GM12878 (cell line): Measurements from ENCODE around the gene MB21D2. TPM values are rescaled to one million over a fixed set of nuclear protein-coding genes. Genes with fewer than 3 reads are reported as not detected.

Source experiments
- ATAC-seq: fragments of 200-7000 bp; cut with Tn5 transposase; 3 replicates; pipeline ENCODE4 v1.9.1; 2020; ENCODE audit warnings: mild to moderate bottlenecking, moderate library complexity
- BruUV-seq: library from RNA; stranded (reverse); fragments of 400-500 nt; replicated peaks from 2 replicates; lab custom pipeline; 2021; lab: Mats Ljungman, UMichigan
- CTCF ChIA-PET: fragments of 300-600 bp; sonication (Branson Sonifier 250); formaldehyde crosslinking; extraction: SDS; loops from one replicate; lab custom pipeline; 2021; ENCODE audit warnings: inconsistent platforms; lab: Yijun Ruan, JAX
- POLR2A ChIA-PET: fragments of 350-600 bp; formaldehyde crosslinking; extraction: SDS; loops from one replicate; lab custom pipeline; 2021; ENCODE audit warnings: inconsistent platforms; lab: Charles Lee
- RAD21 ChIA-PET: fragments of 300-600 bp; sonication (Branson Sonifier 250); formaldehyde crosslinking; loops from one replicate; lab custom pipeline; 2023; ENCODE audit warnings: antibody characterized with exemption; ENCODE audit not compliant: unreplicated experiment; lab: Charles Lee
- SMC1A ChIA-PET: fragments of 300-600 bp; sonication (Branson Sonifier 250); formaldehyde crosslinking; loops from one replicate; lab custom pipeline; 2023; ENCODE audit not compliant: unreplicated experiment, uncharacterized antibody; lab: Charles Lee
- DNase-seq: peaks from one replicate; pipeline ENCODE4 v3.0.0-alpha.2; 2011; ENCODE audit warnings: low read depth, low spot score
- FAIRE-seq: peaks from 3 replicates; lab custom pipeline; 2011; peaks lifted over from hg19 to GRCh38; lab: Jason Lieb, UNC
- H2AFZ ChIP-seq: 2 replicates; pipeline ENCODE4 v1.6.0; 2011; ENCODE audit warnings: low read depth, low read length, control low read depth; ENCODE audit not compliant: control insufficient read depth
- H3K27ac ChIP-seq: 2 replicates; pipeline ENCODE4 v1.5.1; 2011; ENCODE audit warnings: control low read depth; ENCODE audit not compliant: control insufficient read depth, insufficient read depth
- H3K27me3 ChIP-seq, 2 experiments: replicated peaks in 1 of 2; 2 replicates each; pipeline versions ENCODE4 v1.6.0 to v1.6.1; 2011; ENCODE audit warnings: low read length in 1 of 2; ENCODE audit not compliant: control insufficient read depth in 2 of 2, insufficient read depth in 2 of 2
- H3K36me3 ChIP-seq, 2 experiments: 2 replicates each; pipeline ENCODE4 v1.5.1; 2011; ENCODE audit warnings: low read length in 1 of 2; ENCODE audit not compliant: control insufficient read depth in 2 of 2, insufficient read depth in 2 of 2
- H3K4me1 ChIP-seq: 2 replicates; pipeline ENCODE4 v1.6.1; 2011; ENCODE audit warnings: mild to moderate bottlenecking, low read length, moderate library complexity, mixed read lengths; ENCODE audit not compliant: control insufficient read depth, insufficient read depth
- H3K4me2 ChIP-seq: 2 replicates; pipeline ENCODE4 v1.6.0; 2011; ENCODE audit warnings: control low read depth; ENCODE audit not compliant: control insufficient read depth, insufficient read depth
- H3K4me3 ChIP-seq: fragments of 200-600 bp; sonication (generic); 2 replicates; pipeline ENCODE4 v1.5.1; 2016
- H3K79me2 ChIP-seq: 2 replicates; pipeline ENCODE4 v1.6.0; 2011; ENCODE audit warnings: low read length; ENCODE audit not compliant: control insufficient read depth, insufficient read depth
- H3K9ac ChIP-seq: 2 replicates; pipeline ENCODE4 v1.8.0; 2011; ENCODE audit warnings: low read length, control low read depth, mixed read lengths; ENCODE audit not compliant: control insufficient read depth, insufficient read depth
- H3K9me3 ChIP-seq: replicated peaks from 3 replicates; pipeline ENCODE4 v1.5.1; 2011; ENCODE audit warnings: mild to moderate bottlenecking, low read length; ENCODE audit not compliant: control insufficient read depth, insufficient read depth
- H4K20me1 ChIP-seq: 2 replicates; pipeline ENCODE4 v1.6.0; 2011; ENCODE audit not compliant: control insufficient read depth, insufficient read depth
- BACH1 ChIP-seq: fragments of 450-650 bp; IDR thresholded peaks from 2 replicates; pipeline ENCODE4 v1.6.1; 2017; ENCODE audit warnings: mild to moderate bottlenecking, borderline replicate concordance
- CBX3 ChIP-seq: fragments of 200-600 bp; sonication (generic); IDR thresholded peaks from 2 replicates; pipeline ENCODE4 v1.6.1; 2016; ENCODE audit warnings: low read depth, borderline replicate concordance
- FOXM1 ChIP-seq: IDR thresholded peaks from 2 replicates; pipeline ENCODE4 v1.6.1; 2012; ENCODE audit warnings: low read depth, mild to moderate bottlenecking, inconsistent platforms, low read length, moderate library complexity
- IKZF2 ChIP-seq, 2 experiments: fragments of 450-650 bp; IDR thresholded peaks; 2 replicates each; pipeline ENCODE4 v1.6.1; 2017; ENCODE audit warnings: mild to moderate bottlenecking in 2 of 2, moderate library complexity in 2 of 2
- JUND ChIP-seq: IDR thresholded peaks from 2 replicates; pipeline ENCODE4 v1.6.1; 2012; ENCODE audit warnings: low read depth, mild to moderate bottlenecking, low read length, improper control_type of control experiment, moderate library complexity
- MEF2A ChIP-seq: IDR thresholded peaks from 2 replicates; pipeline ENCODE4 v1.6.1; 2011; ENCODE audit warnings: low read depth, mild to moderate bottlenecking, low read length, moderate library complexity; ENCODE audit not compliant: insufficient read depth
- NFIC ChIP-seq: IDR thresholded peaks from 2 replicates; pipeline ENCODE4 v1.6.1; 2012; ENCODE audit warnings: low read depth, mild to moderate bottlenecking, inconsistent platforms, low read length, moderate library complexity
- POLR2AphosphoS5 ChIP-seq: IDR thresholded peaks from 2 replicates; pipeline ENCODE4 v1.6.1; 2011; ENCODE audit warnings: mild to moderate bottlenecking, low read length, inconsistent platforms
- RAD51 ChIP-seq: fragments of 450-650 bp; IDR thresholded peaks from 2 replicates; pipeline ENCODE4 v1.6.1; 2016; ENCODE audit warnings: moderate library complexity, mild to moderate bottlenecking, inconsistent platforms
- RBBP5 ChIP-seq: fragments of 200-600 bp; sonication (generic); conservative IDR thresholded peaks from 2 replicates; pipeline ENCODE4 v1.6.1; 2016
- RCOR1 ChIP-seq: conservative IDR thresholded peaks from 2 replicates; pipeline ENCODE4 v1.6.1; 2012; ENCODE audit warnings: low read depth, low read length, improper control_type of control experiment
- STAT1 ChIP-seq: fragments of 450-650 bp; conservative IDR thresholded peaks from 2 replicates; pipeline ENCODE4 v1.6.1; 2014; ENCODE audit warnings: antibody characterized with exemption, mild to moderate bottlenecking
- USF2 ChIP-seq: IDR thresholded peaks from 2 replicates; pipeline ENCODE4 v1.6.1; 2011; ENCODE audit warnings: low read depth, low read length, improper control_type of control experiment, borderline replicate concordance
- YBX1 ChIP-seq: fragments of 450-650 bp; IDR thresholded peaks from 2 replicates; pipeline ENCODE4 v1.6.1; 2016; ENCODE audit warnings: antibody characterized with exemption
- YY1 ChIP-seq: IDR thresholded peaks from 2 replicates; pipeline ENCODE4 v1.6.1; 2011; ENCODE audit warnings: low read depth, mild to moderate bottlenecking, low read length
- ZBED1 ChIP-seq: IDR thresholded peaks from 2 replicates; pipeline ENCODE4 v1.6.1; 2016; ENCODE audit warnings: borderline replicate concordance
- ZNF622 ChIP-seq: fragments of 450-650 bp; IDR thresholded peaks from 2 replicates; pipeline ENCODE4 v1.6.1; 2017; ENCODE audit warnings: mild to moderate bottlenecking, inconsistent platforms
- WGBS: methylation state at CpG from one replicate; pipeline ENCODE4 v1.1.6; 2016; ENCODE audit warnings: low lambda C conversion rate; ENCODE audit not compliant: insufficient replicate concordance, insufficient coverage; ENCODE audit errors: missing lambda C conversion rate; 5-methylcytosine and 5-hydroxymethylcytosine counted together
- in situ Hi-C: fragments of 300-500 bp; cut with MboI; formaldehyde crosslinking; loops from 9 replicates; pipeline ENCODE4 v1.14.3; 2018; ENCODE audit warnings: mixed read lengths
- intact Hi-C: fragments of 100-400 bp; cut with micrococcal nuclease; formaldehyde crosslinking; loops from one replicate; pipeline ENCODE4 v1.14.2; 2022; ENCODE audit not compliant: unreplicated experiment
- polyA plus RNA-seq, 11 experiments: library from polyadenylated mRNA; depleted of rRNA in 4 of 11; unstranded in 6 of 11; stranded (reverse) in 5 of 11; fragments of >200 nt; fragmentation: Nextera tagmentation in 4 of 11; fragmentation: Illumina TruSeq in 1 of 11; extraction: Ambion mirVana in 4 of 11; extraction: Trizol in 1 of 11; gene quantifications; 1 replicate in 1 of 11; 2 replicates in 10 of 11; pipeline versions ENCODE4 v1.2.1 to v1.2.3, GENCODE V29; 2011 to 2016; ENCODE audit warnings: inconsistent platforms in 2 of 11, missing spikeins in 2 of 11, low read depth in 1 of 11
- total RNA-seq, 4 experiments: library from RNA; depleted of rRNA in 3 of 4; stranded (reverse); fragments of >200 nt in 3 of 4; fragmentation: Illumina TruSeq in 1 of 4; extraction: Trizol in 1 of 4; gene quantifications; 2 replicates each; pipeline versions ENCODE4 v1.2.1 to v1.2.3, GENCODE V29; 2013 to 2021
- TF ChIP-seq, protein P1 (sequence below): fragments of 450-650 bp; IDR thresholded peaks from 2 replicates; pipeline ENCODE4 v1.6.1; 2017; ENCODE audit warnings: mild to moderate bottlenecking, moderate library complexity

MB21D2 gene
- total and polyA plus RNA-seq, 10 of the 15 experiments (the other 5 are each of a cell fraction or from before 2014, with no cell fraction given) = 7.9 to 21.2 (median 15.3) TPM

DNA sequence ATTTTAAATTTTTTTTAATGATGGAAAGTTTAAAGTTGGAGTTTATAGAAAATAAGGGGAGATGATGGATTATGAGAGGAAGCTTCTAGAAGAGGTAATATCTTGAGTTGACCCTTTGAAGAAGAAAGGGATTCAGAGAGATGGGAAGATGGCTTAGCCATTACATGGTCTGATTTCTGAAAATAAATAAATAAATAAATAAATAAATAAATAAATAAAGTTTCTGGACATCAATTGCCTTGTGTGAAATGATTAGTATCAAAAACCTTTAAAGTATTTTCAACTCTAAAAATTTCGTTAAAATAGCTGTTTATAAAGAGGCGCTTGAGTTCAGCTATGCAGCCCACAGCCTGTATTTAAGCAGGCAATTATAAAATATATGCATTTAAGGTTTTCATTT lies 93.3 kb downstream of the MB21D2 start:
- H3K27me3 ChIP-seq = no peaks in the 10 kb centered on the region
- ATAC-seq (no peak), DNase-seq (no peak), FAIRE-seq (no peak)
- no peaks in the 10 kb centered on the region for H4K20me1 ChIP-seq
- peaks cover 20% of the 10 kb centered on the region for H3K4me1 ChIP-seq
- RAD21 ChIA-PET = interaction anchor here (0.9 to 12.8 kb wide), 9 partner anchors 18 to 217 kb away, joined by 3 to 71 read pairs (median 6); partner anchors contain the start of gene MB21D2
- H3K4me3 ChIP-seq = no peak overlapping the region
- H3K79me2 ChIP-seq = peaks cover 7% of the 10 kb centered on the region
- no TSS peak for BruUV-seq
- WGBS = 90% methylated on average over 2 of the region's 2 CpGs
- H3K9ac ChIP-seq = no peak overlapping the region
- no peak overlapping the region for H2AFZ ChIP-seq
- peaks cover 2% of the 10 kb centered on the region; the same call in 1 of the 3 replicates for H3K9me3 ChIP-seq
- CTCF ChIA-PET = interaction anchor here (0.9 to 3.6 kb wide), 5 partner anchors 9 to 217 kb away, joined by 3 to 27 read pairs (median 12); no protein-coding TSS in a partner anchor
- POLR2A ChIA-PET = interaction anchor here (0.7 to 2.4 kb wide), 5 partner anchors 27 to 193 kb away, joined by 3 to 9 read pairs (median 4); no protein-coding TSS in a partner anchor
- no peak overlapping the region for H3K27ac ChIP-seq
- H3K36me3 ChIP-seq = no peaks in the 10 kb centered on the region; a peak in 2 of 4 replicates
- no peak overlapping the region for H3K4me2 ChIP-seq
- intact Hi-C loops (no loop called here), in situ Hi-C loops (no loop called here)
- SMC1A ChIA-PET = interaction anchor here (0.7 to 17.1 kb wide), 17 partner anchors 11 to 218 kb away, joined by 3 to 472 read pairs (median 4); partner anchors contain the start of gene MB21D2
- no peak for TF ChIP-seq STAT1
- TF ChIP-seq YY1 = no peak
- no peak for TF ChIP-seq JUND
- TF ChIP-seq YBX1 = no peak
- no peak for TF ChIP-seq POLR2AphosphoS5
- TF ChIP-seq RCOR1 = no peak
- TF ChIP-seq ZNF622 = no peak
- TF ChIP-seq NFIC = no peak
- TF ChIP-seq ZBED1 = no peak
- no peak for TF ChIP-seq RAD51
- no peak for TF ChIP-seq BACH1
- no peak for TF ChIP-seq FOXM1
- TF ChIP-seq IKZF2 (IDR thresholded peaks at IDR 0.05) = no peak
- TF ChIP-seq CBX3 = no peak
- TF ChIP-seq RBBP5 = no peak
- no peak for TF ChIP-seq MEF2A
- TF ChIP-seq USF2 = no peak
- TF ChIP-seq, protein P1, sequence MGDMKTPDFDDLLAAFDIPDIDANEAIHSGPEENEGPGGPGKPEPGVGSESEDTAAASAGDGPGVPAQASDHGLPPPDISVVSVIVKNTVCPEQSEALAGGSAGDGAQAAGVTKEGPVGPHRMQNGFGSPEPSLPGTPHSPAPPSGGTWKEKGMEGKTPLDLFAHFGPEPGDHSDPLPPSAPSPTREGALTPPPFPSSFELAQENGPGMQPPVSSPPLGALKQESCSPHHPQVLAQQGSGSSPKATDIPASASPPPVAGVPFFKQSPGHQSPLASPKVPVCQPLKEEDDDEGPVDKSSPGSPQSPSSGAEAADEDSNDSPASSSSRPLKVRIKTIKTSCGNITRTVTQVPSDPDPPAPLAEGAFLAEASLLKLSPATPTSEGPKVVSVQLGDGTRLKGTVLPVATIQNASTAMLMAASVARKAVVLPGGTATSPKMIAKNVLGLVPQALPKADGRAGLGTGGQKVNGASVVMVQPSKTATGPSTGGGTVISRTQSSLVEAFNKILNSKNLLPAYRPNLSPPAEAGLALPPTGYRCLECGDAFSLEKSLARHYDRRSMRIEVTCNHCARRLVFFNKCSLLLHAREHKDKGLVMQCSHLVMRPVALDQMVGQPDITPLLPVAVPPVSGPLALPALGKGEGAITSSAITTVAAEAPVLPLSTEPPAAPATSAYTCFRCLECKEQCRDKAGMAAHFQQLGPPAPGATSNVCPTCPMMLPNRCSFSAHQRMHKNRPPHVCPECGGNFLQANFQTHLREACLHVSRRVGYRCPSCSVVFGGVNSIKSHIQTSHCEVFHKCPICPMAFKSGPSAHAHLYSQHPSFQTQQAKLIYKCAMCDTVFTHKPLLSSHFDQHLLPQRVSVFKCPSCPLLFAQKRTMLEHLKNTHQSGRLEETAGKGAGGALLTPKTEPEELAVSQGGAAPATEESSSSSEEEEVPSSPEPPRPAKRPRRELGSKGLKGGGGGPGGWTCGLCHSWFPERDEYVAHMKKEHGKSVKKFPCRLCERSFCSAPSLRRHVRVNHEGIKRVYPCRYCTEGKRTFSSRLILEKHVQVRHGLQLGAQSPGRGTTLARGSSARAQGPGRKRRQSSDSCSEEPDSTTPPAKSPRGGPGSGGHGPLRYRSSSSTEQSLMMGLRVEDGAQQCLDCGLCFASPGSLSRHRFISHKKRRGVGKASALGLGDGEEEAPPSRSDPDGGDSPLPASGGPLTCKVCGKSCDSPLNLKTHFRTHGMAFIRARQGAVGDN = no peak
